Measurements from ENCODE around the gene EGLN2.

DNA sequence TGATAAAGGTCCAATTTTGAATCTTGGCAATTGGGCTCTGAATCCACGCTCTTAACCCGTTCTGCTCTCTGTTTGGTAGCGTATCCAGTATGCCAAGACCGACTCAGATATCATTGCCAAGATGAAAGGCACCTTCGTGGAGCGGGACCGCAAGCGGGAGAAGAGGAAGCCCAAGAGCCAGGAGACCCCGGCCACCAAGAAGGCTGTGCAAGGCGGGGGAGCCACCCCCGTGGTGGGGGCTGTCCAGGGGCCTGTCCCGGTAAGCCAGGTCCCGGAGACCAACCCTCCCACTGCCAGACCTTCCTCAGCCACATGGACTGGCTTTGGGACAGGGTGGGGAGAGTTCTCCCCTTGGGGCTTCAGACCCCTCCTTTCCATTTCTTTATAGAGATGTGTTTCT is 39.6 kb upstream of the EGLN2 start:
- TF ChIP-seq, protein P1, sequence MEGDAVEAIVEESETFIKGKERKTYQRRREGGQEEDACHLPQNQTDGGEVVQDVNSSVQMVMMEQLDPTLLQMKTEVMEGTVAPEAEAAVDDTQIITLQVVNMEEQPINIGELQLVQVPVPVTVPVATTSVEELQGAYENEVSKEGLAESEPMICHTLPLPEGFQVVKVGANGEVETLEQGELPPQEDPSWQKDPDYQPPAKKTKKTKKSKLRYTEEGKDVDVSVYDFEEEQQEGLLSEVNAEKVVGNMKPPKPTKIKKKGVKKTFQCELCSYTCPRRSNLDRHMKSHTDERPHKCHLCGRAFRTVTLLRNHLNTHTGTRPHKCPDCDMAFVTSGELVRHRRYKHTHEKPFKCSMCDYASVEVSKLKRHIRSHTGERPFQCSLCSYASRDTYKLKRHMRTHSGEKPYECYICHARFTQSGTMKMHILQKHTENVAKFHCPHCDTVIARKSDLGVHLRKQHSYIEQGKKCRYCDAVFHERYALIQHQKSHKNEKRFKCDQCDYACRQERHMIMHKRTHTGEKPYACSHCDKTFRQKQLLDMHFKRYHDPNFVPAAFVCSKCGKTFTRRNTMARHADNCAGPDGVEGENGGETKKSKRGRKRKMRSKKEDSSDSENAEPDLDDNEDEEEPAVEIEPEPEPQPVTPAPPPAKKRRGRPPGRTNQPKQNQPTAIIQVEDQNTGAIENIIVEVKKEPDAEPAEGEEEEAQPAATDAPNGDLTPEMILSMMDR (IDR thresholded peaks at IDR 0.05; ENCODE audit: insufficient read depth, low read length): no peak
- TF ChIP-seq, protein P2, sequence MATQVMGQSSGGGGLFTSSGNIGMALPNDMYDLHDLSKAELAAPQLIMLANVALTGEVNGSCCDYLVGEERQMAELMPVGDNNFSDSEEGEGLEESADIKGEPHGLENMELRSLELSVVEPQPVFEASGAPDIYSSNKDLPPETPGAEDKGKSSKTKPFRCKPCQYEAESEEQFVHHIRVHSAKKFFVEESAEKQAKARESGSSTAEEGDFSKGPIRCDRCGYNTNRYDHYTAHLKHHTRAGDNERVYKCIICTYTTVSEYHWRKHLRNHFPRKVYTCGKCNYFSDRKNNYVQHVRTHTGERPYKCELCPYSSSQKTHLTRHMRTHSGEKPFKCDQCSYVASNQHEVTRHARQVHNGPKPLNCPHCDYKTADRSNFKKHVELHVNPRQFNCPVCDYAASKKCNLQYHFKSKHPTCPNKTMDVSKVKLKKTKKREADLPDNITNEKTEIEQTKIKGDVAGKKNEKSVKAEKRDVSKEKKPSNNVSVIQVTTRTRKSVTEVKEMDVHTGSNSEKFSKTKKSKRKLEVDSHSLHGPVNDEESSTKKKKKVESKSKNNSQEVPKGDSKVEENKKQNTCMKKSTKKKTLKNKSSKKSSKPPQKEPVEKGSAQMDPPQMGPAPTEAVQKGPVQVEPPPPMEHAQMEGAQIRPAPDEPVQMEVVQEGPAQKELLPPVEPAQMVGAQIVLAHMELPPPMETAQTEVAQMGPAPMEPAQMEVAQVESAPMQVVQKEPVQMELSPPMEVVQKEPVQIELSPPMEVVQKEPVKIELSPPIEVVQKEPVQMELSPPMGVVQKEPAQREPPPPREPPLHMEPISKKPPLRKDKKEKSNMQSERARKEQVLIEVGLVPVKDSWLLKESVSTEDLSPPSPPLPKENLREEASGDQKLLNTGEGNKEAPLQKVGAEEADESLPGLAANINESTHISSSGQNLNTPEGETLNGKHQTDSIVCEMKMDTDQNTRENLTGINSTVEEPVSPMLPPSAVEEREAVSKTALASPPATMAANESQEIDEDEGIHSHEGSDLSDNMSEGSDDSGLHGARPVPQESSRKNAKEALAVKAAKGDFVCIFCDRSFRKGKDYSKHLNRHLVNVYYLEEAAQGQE (IDR thresholded peaks at IDR 0.05; ENCODE audit: insufficient replicate concordance, low read depth): no peak

Measured in HL-60 (cell line).